ENCODE measurements around the gene MSH3.

Gene MSH3

DNA sequence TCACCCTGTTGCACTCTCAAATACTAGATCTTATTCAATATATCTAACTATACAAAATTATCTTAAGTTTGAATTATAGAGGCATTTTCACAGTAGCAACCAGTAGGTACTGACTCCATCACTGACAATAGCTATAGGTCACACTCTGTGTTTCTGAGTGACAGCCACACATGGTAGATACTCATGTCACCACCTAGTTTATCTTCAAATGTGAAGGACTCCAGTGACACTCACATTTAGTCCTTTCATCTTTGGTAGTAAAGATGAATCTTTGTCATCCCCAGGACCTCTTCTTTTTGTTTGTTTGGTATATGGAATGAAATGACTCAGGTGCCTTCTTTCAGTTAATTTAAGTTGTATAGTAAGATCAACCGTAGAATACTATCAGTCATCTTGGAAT, 102.8 kb downstream of the MSH3 start:
- Histone ChIP-seq H3K27me3 (replicated peaks; ENCODE audit: control insufficient read depth, insufficient read depth, low read length, poor library complexity, severe bottlenecking) (no peaks in the 10 kb centered on the region), H3K27ac (ENCODE audit: insufficient read depth, low read length, poor library complexity, severe bottlenecking) (no peak overlapping the region), H3K4me3 (ENCODE audit: insufficient read depth, low read depth, low read length, poor library complexity, severe bottlenecking) (no peak overlapping the region), H3K9me3 (ENCODE audit: control insufficient read depth, low read length) (no peaks in the 10 kb centered on the region), H3K4me1 (ENCODE audit: control insufficient read depth, insufficient read depth, low read length, poor library complexity, severe bottlenecking) (peaks cover 38% of the 10 kb centered on the region), H3K36me3 (ENCODE audit: control insufficient read depth, insufficient read depth, low read length) (no peaks in the 10 kb centered on the region)
- no peak for DNase-seq

DNA sequence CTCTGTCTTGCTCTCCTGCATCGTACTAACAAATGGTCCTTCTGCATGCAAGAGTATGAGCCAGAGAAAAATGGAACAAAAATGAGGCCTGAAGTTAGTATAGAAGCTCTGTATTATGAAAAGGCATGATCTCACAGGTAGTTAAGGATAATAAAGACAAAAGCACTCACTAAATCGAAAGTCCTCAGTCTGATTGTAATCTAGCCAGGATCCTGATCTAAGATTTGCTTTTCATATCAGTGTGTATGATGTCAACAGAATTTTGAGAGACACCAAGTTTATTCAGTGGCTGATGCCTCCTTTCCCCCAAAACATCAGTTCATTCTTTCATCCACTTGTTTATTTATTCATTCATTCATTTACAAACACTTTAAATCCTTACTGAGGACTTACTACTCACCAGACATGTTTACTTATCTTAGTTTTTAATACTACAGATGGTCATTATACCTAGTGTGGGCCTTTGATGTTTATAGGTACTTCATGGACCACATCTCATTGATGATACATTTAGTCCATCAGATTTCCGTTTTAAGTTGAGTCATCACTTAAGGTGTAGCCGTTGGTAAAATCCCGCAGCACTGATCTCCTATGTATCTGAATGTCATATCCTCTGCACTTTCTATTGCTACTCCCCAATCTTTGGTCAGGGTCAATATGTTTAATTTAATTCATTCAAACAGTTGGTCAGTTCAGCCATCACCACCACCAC, 105.6 kb downstream of the MSH3 start:
- H3K9me3 ChIP-seq (ENCODE audit: control insufficient read depth, low read length), result no peaks in the 10 kb centered on the region
- no peak overlapping the region for H3K27ac ChIP-seq (ENCODE audit: insufficient read depth, low read length, poor library complexity, severe bottlenecking)
- no peak overlapping the region for H3K4me3 ChIP-seq (ENCODE audit: insufficient read depth, low read depth, low read length, poor library complexity, severe bottlenecking)
- H3K27me3 ChIP-seq (replicated peaks; ENCODE audit: control insufficient read depth, insufficient read depth, low read length, poor library complexity, severe bottlenecking), result no peaks in the 10 kb centered on the region
- H3K36me3 ChIP-seq (ENCODE audit: control insufficient read depth, insufficient read depth, low read length), result no peaks in the 10 kb centered on the region
- no peak for DNase-seq
- H3K4me1 ChIP-seq (ENCODE audit: control insufficient read depth, insufficient read depth, low read length, poor library complexity, severe bottlenecking), result peaks cover 33% of the 10 kb centered on the region

DNA sequence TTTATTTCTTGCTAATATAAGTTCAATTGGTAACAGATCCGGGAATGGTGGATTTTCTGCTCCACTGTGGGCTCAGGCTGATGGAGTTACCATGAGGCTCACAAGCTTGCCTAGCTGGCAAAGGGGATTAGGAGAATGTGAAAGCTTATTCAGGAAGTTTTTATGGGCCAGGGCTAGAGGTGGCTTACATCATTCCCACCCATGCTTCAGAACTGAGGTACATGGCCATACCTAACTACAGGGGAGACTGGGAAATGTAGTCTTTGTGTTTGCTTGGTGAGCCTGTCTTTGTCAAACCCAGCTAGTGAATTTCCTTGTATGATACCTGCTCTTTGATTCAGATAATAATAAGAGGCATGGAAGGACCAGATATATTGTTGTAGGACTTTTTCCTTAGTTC, 106.2 kb downstream of the MSH3 start:
- Histone ChIP-seq H3K36me3 (ENCODE audit: control insufficient read depth, insufficient read depth, low read length) (no peaks in the 10 kb centered on the region), H3K27me3 (replicated peaks; ENCODE audit: control insufficient read depth, insufficient read depth, low read length, poor library complexity, severe bottlenecking) (no peaks in the 10 kb centered on the region), H3K4me1 (ENCODE audit: control insufficient read depth, insufficient read depth, low read length, poor library complexity, severe bottlenecking) (peaks cover 26% of the 10 kb centered on the region), H3K9me3 (ENCODE audit: control insufficient read depth, low read length) (no peaks in the 10 kb centered on the region), H3K4me3 (ENCODE audit: insufficient read depth, low read depth, low read length, poor library complexity, severe bottlenecking) (no peak overlapping the region), H3K27ac (ENCODE audit: insufficient read depth, low read length, poor library complexity, severe bottlenecking) (no peak overlapping the region)
- DNase-seq, result no peak

DNA sequence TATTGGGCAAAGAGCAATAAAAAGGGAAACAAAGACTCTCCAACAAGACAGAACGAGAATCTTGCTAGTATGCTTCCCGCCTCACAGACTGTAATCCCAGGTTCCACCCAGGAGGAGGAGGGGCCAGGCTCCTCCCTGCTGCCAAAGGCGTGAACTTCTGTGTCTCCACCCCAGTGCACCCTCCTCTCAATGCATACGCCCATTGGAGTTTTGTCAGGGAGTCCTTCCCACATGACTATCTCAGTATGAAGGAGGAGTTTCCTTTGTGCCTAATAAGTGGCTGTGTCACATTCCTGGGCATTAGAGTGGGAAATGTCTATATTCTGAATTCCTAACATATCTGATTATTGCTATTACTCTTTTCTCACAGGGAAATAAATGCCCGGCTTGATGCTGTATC, 106.7 kb downstream of the MSH3 start:
- H3K36me3 ChIP-seq (ENCODE audit: control insufficient read depth, insufficient read depth, low read length), result no peaks in the 10 kb centered on the region
- H3K27ac ChIP-seq (ENCODE audit: insufficient read depth, low read length, poor library complexity, severe bottlenecking), result no peak overlapping the region
- H3K9me3 ChIP-seq (ENCODE audit: control insufficient read depth, low read length), result no peaks in the 10 kb centered on the region
- no peak for DNase-seq
- no peak overlapping the region for H3K4me3 ChIP-seq (ENCODE audit: insufficient read depth, low read depth, low read length, poor library complexity, severe bottlenecking)
- peaks cover 26% of the 10 kb centered on the region for H3K4me1 ChIP-seq (ENCODE audit: control insufficient read depth, insufficient read depth, low read length, poor library complexity, severe bottlenecking)
- H3K27me3 ChIP-seq (replicated peaks; ENCODE audit: control insufficient read depth, insufficient read depth, low read length, poor library complexity, severe bottlenecking), result no peaks in the 10 kb centered on the region

DNA sequence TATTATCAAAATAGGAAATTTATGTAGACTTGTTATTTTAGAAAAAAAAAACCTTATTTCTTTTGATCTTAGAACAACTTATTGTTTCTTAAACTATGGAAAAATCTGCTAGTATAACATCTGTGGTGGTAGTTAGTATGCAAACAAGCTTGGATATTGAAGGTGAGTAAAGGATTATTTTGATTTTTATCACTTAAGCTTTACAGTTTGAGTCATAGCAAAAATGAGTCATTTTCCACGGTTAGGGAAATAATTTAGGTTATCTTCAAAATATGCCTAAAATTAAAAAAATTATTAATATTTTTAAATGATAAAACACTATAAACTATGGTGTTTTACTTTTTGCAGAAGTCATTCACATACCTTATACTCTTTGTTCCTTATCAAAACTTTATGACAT, 107.5 kb downstream of the MSH3 start:
- no peaks in the 10 kb centered on the region for H3K9me3 ChIP-seq (ENCODE audit: control insufficient read depth, low read length)
- H3K27ac ChIP-seq (ENCODE audit: insufficient read depth, low read length, poor library complexity, severe bottlenecking), result no peak overlapping the region
- no peak overlapping the region for H3K4me3 ChIP-seq (ENCODE audit: insufficient read depth, low read depth, low read length, poor library complexity, severe bottlenecking)
- peaks cover 19% of the 10 kb centered on the region for H3K4me1 ChIP-seq (ENCODE audit: control insufficient read depth, insufficient read depth, low read length, poor library complexity, severe bottlenecking)
- no peaks in the 10 kb centered on the region for H3K36me3 ChIP-seq (ENCODE audit: control insufficient read depth, insufficient read depth, low read length)
- no peak for DNase-seq
- H3K27me3 ChIP-seq (replicated peaks; ENCODE audit: control insufficient read depth, insufficient read depth, low read length, poor library complexity, severe bottlenecking), result no peaks in the 10 kb centered on the region

DNA sequence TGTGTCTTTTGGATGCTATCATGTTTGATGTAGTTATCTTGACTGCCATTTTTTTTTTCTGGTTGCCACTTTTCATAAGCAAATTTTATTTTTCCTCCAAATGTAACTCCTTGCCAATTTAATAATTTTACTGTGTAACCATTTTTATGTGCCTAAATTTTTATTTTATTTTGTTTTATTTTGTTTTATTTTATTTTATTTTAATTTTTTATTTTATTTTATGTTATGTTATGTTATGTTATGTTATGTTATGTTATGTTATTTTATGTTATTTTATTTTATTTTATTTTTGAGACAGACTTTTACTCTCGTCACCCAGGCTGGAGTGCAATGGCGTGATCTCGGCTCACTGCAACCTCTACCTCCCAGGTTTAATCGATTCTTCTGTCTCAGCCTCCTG, 108.1 kb downstream of the MSH3 start:
- Histone ChIP-seq H3K9me3 (ENCODE audit: control insufficient read depth, low read length) (no peaks in the 10 kb centered on the region), H3K27ac (ENCODE audit: insufficient read depth, low read length, poor library complexity, severe bottlenecking) (no peak overlapping the region), H3K4me1 (ENCODE audit: control insufficient read depth, insufficient read depth, low read length, poor library complexity, severe bottlenecking) (peaks cover 13% of the 10 kb centered on the region), H3K27me3 (replicated peaks; ENCODE audit: control insufficient read depth, insufficient read depth, low read length, poor library complexity, severe bottlenecking) (no peaks in the 10 kb centered on the region), H3K36me3 (ENCODE audit: control insufficient read depth, insufficient read depth, low read length) (no peaks in the 10 kb centered on the region), H3K4me3 (ENCODE audit: insufficient read depth, low read depth, low read length, poor library complexity, severe bottlenecking) (no peak overlapping the region)
- no peak for DNase-seq

DNA sequence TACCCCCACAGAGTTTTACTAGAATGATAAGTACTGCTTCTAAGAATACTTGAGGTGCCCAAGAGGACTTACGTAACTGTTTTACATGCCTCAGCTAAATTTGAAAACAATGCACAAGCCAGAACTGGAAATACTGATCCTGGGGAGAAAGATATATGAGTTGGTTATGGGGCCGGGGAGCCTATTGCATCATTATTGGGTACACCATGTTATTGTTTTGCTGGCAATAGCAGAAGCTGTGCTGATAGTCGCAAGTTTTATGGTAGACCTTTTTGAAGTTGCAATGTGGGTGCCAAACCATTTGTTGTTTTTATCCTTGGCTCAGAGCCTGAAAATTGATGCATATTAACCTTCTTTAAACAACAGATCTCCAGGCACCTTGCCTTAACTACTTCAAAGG, 108.8 kb downstream of the MSH3 start:
- Histone ChIP-seq H3K36me3 (ENCODE audit: control insufficient read depth, insufficient read depth, low read length) (peaks cover 1% of the 10 kb centered on the region), H3K9me3 (ENCODE audit: control insufficient read depth, low read length) (no peaks in the 10 kb centered on the region), H3K27ac (ENCODE audit: insufficient read depth, low read length, poor library complexity, severe bottlenecking) (no peak overlapping the region), H3K27me3 (replicated peaks; ENCODE audit: control insufficient read depth, insufficient read depth, low read length, poor library complexity, severe bottlenecking) (no peaks in the 10 kb centered on the region), H3K4me1 (ENCODE audit: control insufficient read depth, insufficient read depth, low read length, poor library complexity, severe bottlenecking) (peaks cover 11% of the 10 kb centered on the region), H3K4me3 (ENCODE audit: insufficient read depth, low read depth, low read length, poor library complexity, severe bottlenecking) (no peak overlapping the region)
- no peak for DNase-seq

DNA sequence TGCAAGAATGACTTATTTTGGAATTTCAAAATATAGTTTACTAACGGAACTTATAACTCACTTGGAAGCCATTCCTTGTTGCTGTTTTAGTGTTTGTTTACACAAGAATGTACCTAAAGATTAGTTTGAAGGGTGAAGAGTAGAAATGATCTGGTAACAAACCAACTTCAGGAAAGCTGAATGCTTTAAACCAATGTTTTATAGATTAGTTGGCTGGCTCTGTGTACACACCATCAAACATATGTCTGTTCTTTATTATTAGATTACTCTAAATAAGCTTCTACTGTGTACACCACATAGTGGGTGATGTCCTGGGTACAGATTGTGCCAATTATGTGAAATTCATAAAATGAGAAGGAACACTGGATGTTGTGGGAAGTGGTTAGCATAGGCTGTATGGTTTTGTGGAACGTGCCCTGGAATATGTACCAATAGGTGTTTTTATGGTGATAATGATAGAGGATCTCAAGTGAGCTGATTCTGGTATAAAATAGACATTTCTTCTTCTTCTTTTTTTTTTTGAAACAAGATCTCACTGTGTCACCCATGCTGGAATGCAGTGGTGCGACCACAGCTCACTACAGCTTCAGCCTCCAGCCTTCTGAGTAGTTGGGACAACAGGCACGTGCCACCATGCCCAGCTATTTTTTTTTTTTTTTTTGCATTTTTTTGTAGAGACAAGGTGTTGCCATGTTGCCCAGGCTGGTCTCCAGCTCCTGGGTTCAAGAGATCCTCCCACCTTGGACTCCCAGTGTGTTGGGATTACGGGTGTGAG, 109.6 kb downstream of the MSH3 start:
- DNase-seq, result no peak
- Histone ChIP-seq H3K27ac (ENCODE audit: insufficient read depth, low read length, poor library complexity, severe bottlenecking) (no peak overlapping the region), H3K4me3 (ENCODE audit: insufficient read depth, low read depth, low read length, poor library complexity, severe bottlenecking) (no peak overlapping the region), H3K36me3 (ENCODE audit: control insufficient read depth, insufficient read depth, low read length) (peaks cover 7% of the 10 kb centered on the region), H3K27me3 (replicated peaks; ENCODE audit: control insufficient read depth, insufficient read depth, low read length, poor library complexity, severe bottlenecking) (no peaks in the 10 kb centered on the region), H3K9me3 (ENCODE audit: control insufficient read depth, low read length) (no peaks in the 10 kb centered on the region), H3K4me1 (ENCODE audit: control insufficient read depth, insufficient read depth, low read length, poor library complexity, severe bottlenecking) (peaks cover 11% of the 10 kb centered on the region)

DNA sequence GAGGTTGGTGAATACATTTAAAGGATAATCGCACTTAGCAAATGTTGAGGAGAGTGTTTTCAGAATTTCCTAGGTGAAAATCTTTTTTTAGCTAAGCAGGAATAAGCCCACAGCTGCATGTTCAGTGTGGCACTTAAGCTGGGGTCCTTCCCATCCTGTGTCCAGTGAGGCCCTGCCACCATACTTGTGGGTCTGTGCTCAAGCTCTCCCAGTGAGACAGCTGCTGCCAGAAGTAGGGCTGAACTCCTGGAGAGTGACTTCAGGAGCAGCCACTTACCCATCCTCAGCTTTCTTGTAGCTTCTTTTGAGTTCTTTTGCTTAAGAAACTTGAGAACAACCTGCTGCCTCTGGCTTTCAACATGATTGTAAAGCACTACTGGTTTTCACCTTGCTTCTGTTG, 110.3 kb downstream of the MSH3 start:
- peaks cover 11% of the 10 kb centered on the region for H3K4me1 ChIP-seq (ENCODE audit: control insufficient read depth, insufficient read depth, low read length, poor library complexity, severe bottlenecking)
- no peak overlapping the region for H3K27ac ChIP-seq (ENCODE audit: insufficient read depth, low read length, poor library complexity, severe bottlenecking)
- no peak for DNase-seq
- peaks cover 7% of the 10 kb centered on the region for H3K36me3 ChIP-seq (ENCODE audit: control insufficient read depth, insufficient read depth, low read length)
- no peaks in the 10 kb centered on the region for H3K9me3 ChIP-seq (ENCODE audit: control insufficient read depth, low read length)
- H3K27me3 ChIP-seq (replicated peaks; ENCODE audit: control insufficient read depth, insufficient read depth, low read length, poor library complexity, severe bottlenecking), result no peaks in the 10 kb centered on the region
- no peak overlapping the region for H3K4me3 ChIP-seq (ENCODE audit: insufficient read depth, low read depth, low read length, poor library complexity, severe bottlenecking)
